Trophoblast cell (in vitro differentiated cells and primary cell): ENCODE data around the gene PLEKHA5.

Experiments
- DNase-seq, 2 donors: peaks; one replicate each; pipeline ENCODE4 v3.0.0-alpha.2; 2016
- H2AFZ ChIP-seq: 2 replicates; pipeline ENCODE4 v1.6.1; 2013; ENCODE audit warnings: low read length, moderate library complexity, mild to moderate bottlenecking; ENCODE audit not compliant: insufficient read depth, poor library complexity
- H2AK5ac ChIP-seq: 2 replicates; pipeline ENCODE4 v1.6.1; 2013; ENCODE audit warnings: mild to moderate bottlenecking, low read length
- H2BK120ac ChIP-seq: 2 replicates; pipeline ENCODE4 v1.6.1; 2013; ENCODE audit warnings: low read length, mild to moderate bottlenecking, moderate library complexity; ENCODE audit not compliant: insufficient read depth, poor library complexity
- H2BK12ac ChIP-seq: 2 replicates; pipeline ENCODE4 v1.6.1; 2013; ENCODE audit warnings: mild to moderate bottlenecking, low read length, moderate library complexity
- H2BK5ac ChIP-seq: 2 replicates; pipeline ENCODE4 v1.6.1; 2013; ENCODE audit warnings: low read length, low read depth, moderate library complexity, mild to moderate bottlenecking; ENCODE audit not compliant: poor library complexity
- H3K14ac ChIP-seq: 2 replicates; pipeline ENCODE4 v1.6.1; 2013; ENCODE audit warnings: mild to moderate bottlenecking, low read length
- H3K18ac ChIP-seq: 2 replicates; pipeline ENCODE4 v1.6.1; 2013; ENCODE audit warnings: mild to moderate bottlenecking, low read length
- H3K23ac ChIP-seq: 2 replicates; pipeline ENCODE4 v1.6.1; 2013; ENCODE audit warnings: low read length
- H3K27ac ChIP-seq: 2 replicates; pipeline ENCODE4 v1.5.1; 2013; ENCODE audit warnings: low read depth, mild to moderate bottlenecking, inconsistent platforms, low read length, moderate library complexity
- H3K27me3 ChIP-seq: 2 replicates; pipeline ENCODE4 v1.6.1; 2013; ENCODE audit warnings: inconsistent platforms, mild to moderate bottlenecking, low read length, moderate library complexity; ENCODE audit not compliant: insufficient read depth
- H3K36me3 ChIP-seq, 2 experiments: 1 replicate in 1 of 2; 2 replicates in 1 of 2; pipeline ENCODE4 v1.6.1; 2013; ENCODE audit warnings: low read length in 2 of 2, mild to moderate bottlenecking in 2 of 2, moderate library complexity in 1 of 2; ENCODE audit not compliant: insufficient read depth in 2 of 2, control insufficient read depth in 1 of 2
- H3K4ac ChIP-seq: 2 replicates; pipeline ENCODE4 v1.6.1; 2013; ENCODE audit warnings: low read depth, mild to moderate bottlenecking, low read length, moderate library complexity
- H3K4me1 ChIP-seq, 2 experiments: 1 replicate in 1 of 2; 2 replicates in 1 of 2; pipeline ENCODE4 v1.6.1; 2013; ENCODE audit warnings: low read length in 2 of 2, mild to moderate bottlenecking in 2 of 2, moderate library complexity in 1 of 2; ENCODE audit not compliant: insufficient read depth in 2 of 2, control insufficient read depth in 1 of 2
- H3K4me2 ChIP-seq: 2 replicates; pipeline ENCODE4 v1.6.1; 2013; ENCODE audit warnings: inconsistent platforms, mild to moderate bottlenecking, low read length, moderate library complexity
- H3K4me3 ChIP-seq: 2 replicates; pipeline ENCODE4 v1.5.1; 2013; ENCODE audit warnings: mild to moderate bottlenecking, low read depth, low read length, inconsistent platforms
- H3K79me1 ChIP-seq: one replicate; pipeline ENCODE4 v1.6.1; 2013; ENCODE audit warnings: low read length
- H3K79me2 ChIP-seq: 2 replicates; pipeline ENCODE4 v1.6.1; 2013; ENCODE audit warnings: low read length, mild to moderate bottlenecking; ENCODE audit not compliant: control insufficient read depth, insufficient read depth, poor library complexity
- H3K9ac ChIP-seq: 2 replicates; pipeline ENCODE4 v1.6.1; 2013; ENCODE audit warnings: mild to moderate bottlenecking, low read length
- H3K9me3 ChIP-seq: 2 replicates; pipeline ENCODE4 v1.6.1; 2013; ENCODE audit warnings: low read depth, mild to moderate bottlenecking, control low read depth, inconsistent platforms, low read length; ENCODE audit not compliant: insufficient read depth
- H4K12ac ChIP-seq: 2 replicates; pipeline ENCODE4 v1.6.1; 2013; ENCODE audit warnings: low read depth, mild to moderate bottlenecking, low read length, moderate library complexity
- H4K8ac ChIP-seq: 2 replicates; pipeline ENCODE4 v1.6.1; 2013; ENCODE audit warnings: low read depth, mild to moderate bottlenecking, low read length, moderate library complexity
- H4K91ac ChIP-seq: one replicate; pipeline ENCODE4 v1.6.1; 2013; ENCODE audit warnings: low read depth, mild to moderate bottlenecking, low read length, moderate library complexity
- WGBS: extraction: QIAGEN DNeasy Blood & Tissue Kit; methylation state at CpG from one replicate; pipeline ENCODE4 v1.1.7; 2013; ENCODE audit warnings: missing lambda C conversion rate; ENCODE audit not compliant: insufficient read length, insufficient coverage; ENCODE audit errors: extremely low coverage; 5-methylcytosine and 5-hydroxymethylcytosine counted together

Gene PLEKHA5

DNA sequence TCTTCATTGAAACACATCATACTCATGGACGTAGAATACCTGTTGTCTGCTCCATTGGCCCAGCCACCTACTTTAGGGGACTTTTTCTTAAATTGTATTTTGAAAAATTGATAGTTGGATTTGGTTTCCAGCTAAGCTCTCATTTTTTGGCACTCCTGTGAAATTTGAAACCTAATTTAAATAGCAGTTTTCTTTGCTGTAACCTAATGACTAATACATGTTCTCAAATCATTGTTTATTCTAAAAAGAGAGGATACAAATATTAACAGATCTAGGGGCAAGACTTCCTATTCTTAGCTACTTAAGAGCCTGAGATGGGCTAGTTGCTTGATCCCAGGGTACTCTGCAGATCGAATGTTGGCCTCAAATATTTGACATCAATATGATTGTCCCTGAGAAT, 78.9 kb downstream of the PLEKHA5 start:
- Histone ChIP-seq H3K9ac (no peak overlapping the region), H3K4ac (no peak overlapping the region), H3K23ac (no peak overlapping the region), H3K4me1 (no peaks in the 10 kb centered on the region), H3K9me3 (peaks cover 2% of the 10 kb centered on the region), H2BK12ac (no peak overlapping the region), H2AFZ (no peak overlapping the region), H3K18ac (no peak overlapping the region), H3K79me1 (no peaks in the 10 kb centered on the region), H4K8ac (no peak overlapping the region), H3K4me2 (no peak overlapping the region), H3K27me3 (no peaks in the 10 kb centered on the region), H2AK5ac (no peak overlapping the region), H3K27ac (no peak overlapping the region), H3K14ac (no peak overlapping the region), H4K91ac (no peak overlapping the region), H3K79me2 (no peaks in the 10 kb centered on the region), H2BK120ac (no peak overlapping the region), H4K12ac (no peak overlapping the region), H3K4me3 (no peak overlapping the region), H3K36me3 (peaks cover 0 to 2% of the 10 kb centered on the region in 2 experiments), H2BK5ac (no peak overlapping the region)
- whole genome bisulfite sequencing, result no CpG with 5 or more reads among the region's 2 CpGs
- DNase-seq, result no peak

- H3K4me2 ChIP-seq, result no peak overlapping the region
- H4K91ac ChIP-seq, result no peak overlapping the region
- no peak overlapping the region for H3K23ac ChIP-seq
- H3K27ac ChIP-seq, result no peak overlapping the region
- no CpG with 5 or more reads among the region's 2 CpGs for WGBS
- H3K4me3 ChIP-seq, result no peak overlapping the region
- H3K14ac ChIP-seq, result no peak overlapping the region
- H2BK120ac ChIP-seq, result no peak overlapping the region
- no peak overlapping the region for H2AK5ac ChIP-seq
- peaks cover 2% of the 10 kb centered on the region for H3K9me3 ChIP-seq
- no peak overlapping the region for H4K8ac ChIP-seq
- H2BK5ac ChIP-seq, result no peak overlapping the region
- H3K4me1 ChIP-seq, result no peaks in the 10 kb centered on the region
- no peak overlapping the region for H3K9ac ChIP-seq
- no peak overlapping the region for H4K12ac ChIP-seq
- no peak overlapping the region for H2AFZ ChIP-seq
- H3K79me1 ChIP-seq, result no peaks in the 10 kb centered on the region
- H3K27me3 ChIP-seq, result no peaks in the 10 kb centered on the region
- DNase-seq, result no peak
- H2BK12ac ChIP-seq, result no peak overlapping the region
- no peak overlapping the region for H3K4ac ChIP-seq
- H3K36me3 ChIP-seq, result peaks cover 0 to 2% of the 10 kb centered on the region in 2 experiments
- H3K79me2 ChIP-seq, result no peaks in the 10 kb centered on the region
- no peak overlapping the region for H3K18ac ChIP-seq
These were observed 80.1 kb downstream of the PLEKHA5 start for GRCh38 chr12:19209661-19210060.

GRCh38 chr12:19211802-19212201, 82.3 kb downstream of the PLEKHA5 start:
- Histone ChIP-seq H3K9ac (no peak overlapping the region), H3K4me2 (no peak overlapping the region), H2BK12ac (no peak overlapping the region), H3K18ac (no peak overlapping the region), H3K27me3 (no peaks in the 10 kb centered on the region), H3K14ac (no peak overlapping the region), H3K4ac (no peak overlapping the region), H2AFZ (no peak overlapping the region), H2AK5ac (no peak overlapping the region), H2BK120ac (no peak overlapping the region), H3K79me1 (no peaks in the 10 kb centered on the region), H4K91ac (no peak overlapping the region), H3K4me1 (no peaks in the 10 kb centered on the region), H3K23ac (no peak overlapping the region), H3K79me2 (no peaks in the 10 kb centered on the region), H2BK5ac (no peak overlapping the region), H3K27ac (no peak overlapping the region), H4K8ac (no peak overlapping the region), H3K4me3 (no peak overlapping the region), H3K9me3 (peaks cover 2% of the 10 kb centered on the region), H4K12ac (no peak overlapping the region), H3K36me3 (peaks cover 0 to 2% of the 10 kb centered on the region in 2 experiments)
- WGBS, result no CpG with 5 or more reads among the region's 4 CpGs
- no peak for DNase-seq

DNA sequence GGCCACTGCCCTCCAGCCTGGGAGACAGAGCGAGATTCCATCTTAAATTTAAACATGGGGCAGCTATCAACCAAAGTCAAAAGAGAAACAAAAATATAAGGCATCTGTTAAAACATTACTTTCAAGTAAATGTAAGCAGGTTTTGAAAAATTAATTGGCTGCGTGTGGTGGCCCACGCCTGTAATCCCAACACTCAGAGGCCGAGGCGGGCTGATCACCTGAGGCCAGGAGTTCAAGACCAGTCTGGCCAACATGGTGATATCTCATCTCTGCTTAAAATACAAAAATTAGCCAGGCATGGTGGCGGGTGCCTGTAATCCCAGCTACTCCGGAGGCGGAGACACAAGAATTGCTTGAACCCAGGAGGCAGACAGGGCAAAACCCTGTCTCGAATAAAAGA, 82.7 kb downstream of the PLEKHA5 start:
- H3K4ac ChIP-seq, result no peak overlapping the region
- no peak overlapping the region for H3K14ac ChIP-seq
- no peak overlapping the region for H2AK5ac ChIP-seq
- no peak overlapping the region for H2BK5ac ChIP-seq
- whole genome bisulfite sequencing, result no CpG with 5 or more reads among the region's 9 CpGs
- H3K36me3 ChIP-seq, result peaks cover 0 to 2% of the 10 kb centered on the region in 2 experiments
- no peak overlapping the region for H2BK12ac ChIP-seq
- no peaks in the 10 kb centered on the region for H3K4me1 ChIP-seq
- H4K8ac ChIP-seq, result no peak overlapping the region
- no peak overlapping the region for H4K91ac ChIP-seq
- no peak overlapping the region for H3K4me3 ChIP-seq
- H3K4me2 ChIP-seq, result no peak overlapping the region
- no peak overlapping the region for H4K12ac ChIP-seq
- no peaks in the 10 kb centered on the region for H3K27me3 ChIP-seq
- H3K79me2 ChIP-seq, result no peaks in the 10 kb centered on the region
- H3K23ac ChIP-seq, result no peak overlapping the region
- no peaks in the 10 kb centered on the region for H3K79me1 ChIP-seq
- H2BK120ac ChIP-seq, result no peak overlapping the region
- H3K27ac ChIP-seq, result no peak overlapping the region
- no peak for DNase-seq
- H3K9ac ChIP-seq, result no peak overlapping the region
- H2AFZ ChIP-seq, result no peak overlapping the region
- H3K9me3 ChIP-seq, result peaks cover 2% of the 10 kb centered on the region
- H3K18ac ChIP-seq, result no peak overlapping the region
